GM10248 (cell line): ENCODE data around the gene STOML1.

ENCODE experiments used
- CTCF ChIA-PET: fragments of 300-600 bp; sonication (Branson Sonifier 250); formaldehyde crosslinking; extraction: SDS; loops from one replicate; lab custom pipeline; 2021; ENCODE audit warnings: antibody characterized with exemption; lab: Yijun Ruan, JAX
- POLR2A ChIA-PET: fragments of 350-650 bp; sonication (Branson Sonifier 250); formaldehyde crosslinking; extraction: SDS; loops from one replicate; lab custom pipeline; 2020; ENCODE audit warnings: antibody characterized with exemption; lab: Yijun Ruan, JAX
- DNase-seq: peaks from one replicate; pipeline ENCODE4 v3.0.0; 2012; ENCODE audit errors: extremely low spot score
- TF ChIP-seq, protein P1 (sequence below): IDR thresholded peaks from 2 replicates; pipeline ENCODE4 v1.5.1; 2012; ENCODE audit warnings: mild to moderate bottlenecking, low read depth; ENCODE audit errors: extremely low read depth, missing control alignments, control extremely low read depth

STOML1 gene

DNA sequence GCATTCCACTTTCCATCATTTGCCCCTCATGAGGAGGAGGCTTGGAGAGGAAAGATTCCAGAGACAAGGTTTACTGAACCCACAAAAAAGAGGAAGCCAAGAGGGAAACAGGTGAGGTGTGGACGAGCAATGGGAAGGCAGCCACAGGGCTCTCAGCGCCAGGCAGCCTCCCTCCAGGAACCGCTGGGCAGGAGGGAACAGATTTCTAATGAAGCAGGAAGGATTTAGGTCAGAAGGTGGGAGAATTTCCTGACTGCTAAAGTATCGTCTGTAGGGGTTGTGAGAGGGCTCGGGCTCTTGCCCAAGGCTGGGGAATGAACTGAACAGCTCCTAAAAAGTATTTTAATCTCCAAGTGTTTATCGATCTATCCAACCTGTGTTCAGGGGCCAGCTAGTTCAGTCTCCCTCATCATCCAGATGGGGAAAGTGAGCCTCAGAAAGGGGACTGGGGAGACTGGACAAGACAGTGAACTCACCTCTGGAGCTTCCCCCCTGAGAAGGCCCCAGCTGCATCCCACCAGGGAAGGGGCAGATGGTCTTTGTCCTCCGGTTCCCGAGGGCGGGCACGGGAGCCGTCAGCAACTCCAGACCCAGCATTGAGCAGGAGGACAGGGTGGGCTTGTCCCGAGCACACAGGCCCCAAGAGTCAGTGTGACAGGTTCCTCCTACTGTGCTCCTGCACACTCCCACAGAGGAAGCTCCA, 55.4 kb downstream of the STOML1 start:
- TF ChIP-seq, protein P1, sequence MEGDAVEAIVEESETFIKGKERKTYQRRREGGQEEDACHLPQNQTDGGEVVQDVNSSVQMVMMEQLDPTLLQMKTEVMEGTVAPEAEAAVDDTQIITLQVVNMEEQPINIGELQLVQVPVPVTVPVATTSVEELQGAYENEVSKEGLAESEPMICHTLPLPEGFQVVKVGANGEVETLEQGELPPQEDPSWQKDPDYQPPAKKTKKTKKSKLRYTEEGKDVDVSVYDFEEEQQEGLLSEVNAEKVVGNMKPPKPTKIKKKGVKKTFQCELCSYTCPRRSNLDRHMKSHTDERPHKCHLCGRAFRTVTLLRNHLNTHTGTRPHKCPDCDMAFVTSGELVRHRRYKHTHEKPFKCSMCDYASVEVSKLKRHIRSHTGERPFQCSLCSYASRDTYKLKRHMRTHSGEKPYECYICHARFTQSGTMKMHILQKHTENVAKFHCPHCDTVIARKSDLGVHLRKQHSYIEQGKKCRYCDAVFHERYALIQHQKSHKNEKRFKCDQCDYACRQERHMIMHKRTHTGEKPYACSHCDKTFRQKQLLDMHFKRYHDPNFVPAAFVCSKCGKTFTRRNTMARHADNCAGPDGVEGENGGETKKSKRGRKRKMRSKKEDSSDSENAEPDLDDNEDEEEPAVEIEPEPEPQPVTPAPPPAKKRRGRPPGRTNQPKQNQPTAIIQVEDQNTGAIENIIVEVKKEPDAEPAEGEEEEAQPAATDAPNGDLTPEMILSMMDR: no peak
- no peak for DNase-seq
- ChIA-PET POLR2A (no interaction called here), CTCF (interaction anchor here (0.9 to 1.5 kb wide), 2 partner anchors 17 to 63 kb away, joined by 3 read pairs; no protein-coding TSS in a partner anchor)

DNA sequence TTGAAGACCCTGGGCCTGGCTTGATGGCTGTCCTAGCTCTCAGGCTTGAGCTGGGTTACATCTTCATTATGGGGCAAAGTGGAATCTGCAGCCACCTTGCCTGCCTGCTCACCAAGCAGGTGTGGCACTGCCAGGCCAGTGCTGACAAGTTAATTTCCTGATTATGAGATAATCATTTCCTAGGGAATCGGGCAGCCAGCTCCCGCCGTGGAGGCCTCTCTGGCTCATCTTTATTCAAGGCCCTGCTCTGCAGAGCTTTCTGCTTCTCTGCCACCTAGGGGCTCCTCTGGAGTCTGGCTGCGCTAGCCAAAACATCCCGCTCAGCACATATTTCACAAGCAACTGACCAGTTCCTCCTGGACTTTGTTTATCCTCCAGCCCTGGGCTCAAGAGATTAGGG, 55.9 kb downstream of the STOML1 start:
- DNase-seq: no peak
- POLR2A ChIA-PET: no interaction called here
- CTCF ChIA-PET: no interaction called here
- TF ChIP-seq, protein P1: no peak

DNA sequence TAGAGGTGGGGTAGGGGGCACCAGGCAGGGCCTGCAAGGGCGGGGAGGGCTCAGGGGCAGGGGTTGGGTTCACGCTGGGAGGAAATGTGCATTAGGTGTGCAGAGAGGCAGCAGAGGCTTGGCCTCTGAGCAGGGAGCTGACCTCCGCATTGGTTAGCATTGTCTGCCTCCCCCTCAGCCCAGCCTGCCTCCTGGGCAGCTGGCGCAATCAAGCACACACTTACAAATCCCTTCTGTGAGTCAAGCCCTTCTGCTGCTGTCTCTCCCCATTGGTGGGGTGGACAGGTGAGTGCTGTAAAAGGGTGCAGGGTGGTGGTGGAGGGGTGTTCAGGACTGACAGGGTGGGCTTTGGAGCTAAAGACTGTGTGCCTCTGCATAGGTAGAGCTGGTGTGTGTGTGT, 56.5 kb downstream of the STOML1 start:
- POLR2A ChIA-PET: no interaction called here
- no peak for DNase-seq
- CTCF ChIA-PET: interaction anchor here (0.9 to 1.6 kb wide), 2 partner anchors 28 to 30 kb away, joined by 3 to 4 read pairs; no protein-coding TSS in a partner anchor
- TF ChIP-seq, protein P1: no peak

DNA sequence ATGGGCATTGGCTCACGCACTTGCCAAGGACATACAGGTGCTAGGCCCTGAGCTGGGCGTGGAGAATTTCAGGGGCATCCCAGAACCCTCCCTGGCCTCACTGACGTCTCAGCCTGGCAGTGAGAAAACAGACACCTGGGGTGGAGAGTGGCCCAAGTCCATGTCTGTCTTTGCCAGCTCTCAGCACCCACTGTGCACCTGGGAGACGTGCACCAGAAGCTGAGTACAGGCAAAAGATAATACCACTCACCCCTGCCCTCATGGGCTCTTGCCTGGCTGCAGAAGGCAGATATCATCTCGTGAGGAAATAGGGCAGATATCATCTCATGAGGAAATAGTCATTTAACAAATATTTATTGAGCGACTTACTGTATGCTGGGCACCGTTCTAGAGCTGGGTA, 57.8 kb downstream of the STOML1 start:
- no peak for DNase-seq
- CTCF ChIA-PET: interaction anchor here (1.6 kb wide), 1 partner anchor 31 kb away, joined by 4 read pairs; no protein-coding TSS in a partner anchor
- POLR2A ChIA-PET: no interaction called here
- TF ChIP-seq, protein P1: no peak

DNA sequence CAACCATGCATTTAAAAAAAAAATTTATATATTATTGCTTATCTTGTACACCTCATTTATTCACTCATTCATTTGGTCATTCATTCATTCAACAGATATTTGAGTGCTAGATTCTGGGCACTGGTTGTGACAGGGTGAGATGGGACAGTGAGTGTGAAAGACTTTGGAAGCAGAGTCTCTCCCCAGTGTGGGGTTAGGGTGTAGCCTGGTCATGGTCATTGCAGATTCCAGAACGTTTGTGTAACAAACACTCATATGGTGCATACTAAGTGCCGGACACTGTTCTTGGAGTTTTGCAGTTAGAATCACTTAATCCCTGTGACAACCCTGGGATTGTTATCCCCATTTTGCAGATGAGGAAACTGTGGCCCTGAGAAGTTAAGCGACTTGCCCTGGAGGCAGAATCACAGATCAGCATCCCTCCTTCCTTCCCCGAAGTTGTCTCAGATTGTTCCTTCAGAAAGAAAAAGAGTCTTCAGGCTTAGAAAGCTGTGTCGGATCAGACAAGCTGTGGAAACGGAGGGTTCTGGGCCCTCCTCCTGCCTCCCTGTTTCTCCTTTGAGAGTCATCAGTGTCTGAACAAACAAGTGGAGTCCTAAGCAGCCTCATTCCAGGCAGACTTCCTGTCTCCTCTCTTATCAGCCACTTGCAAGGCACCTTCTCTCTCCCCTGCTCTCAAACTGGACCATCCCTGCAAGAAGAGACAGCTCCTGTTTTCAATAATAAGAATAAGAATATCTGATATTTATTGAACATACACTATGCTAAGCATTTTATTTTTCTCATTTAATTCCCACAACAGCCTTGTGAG, 59.5 kb downstream of the STOML1 start:
- DNase-seq: no peak
- TF ChIP-seq, protein P1: no peak
- ChIA-PET CTCF (no interaction called here), POLR2A (no interaction called here)

DNA sequence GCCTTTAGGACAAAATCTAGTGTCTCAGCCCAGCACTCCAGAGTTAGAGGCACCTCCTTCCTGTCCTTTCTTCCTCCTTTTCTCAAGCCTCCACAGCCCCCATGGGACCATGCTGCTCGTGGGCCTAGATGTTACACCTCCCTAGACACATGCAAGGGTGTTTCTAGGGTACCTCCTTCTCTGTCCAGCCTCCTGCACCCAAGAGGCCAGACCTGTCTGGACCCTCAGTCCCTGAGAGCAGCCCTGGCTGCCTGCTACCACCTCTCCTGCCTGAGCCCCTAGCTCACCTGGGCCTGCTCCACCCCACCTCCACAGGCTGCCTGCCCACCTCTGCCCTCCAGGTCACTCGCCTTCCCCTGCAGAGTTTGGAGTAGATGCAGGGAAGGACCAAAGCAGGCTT, 60.7 kb downstream of the STOML1 start:
- TF ChIP-seq, protein P1: no peak
- POLR2A ChIA-PET: no interaction called here
- DNase-seq: no peak
- CTCF ChIA-PET: no interaction called here
